ENCODE results near the gene PIK3AP1.

- TF ChIP-seq CTCF (IDR thresholded peaks at IDR 0.05): no peak
- no peak for TF ChIP-seq POLR2A (IDR thresholded peaks at IDR 0.05)
These were observed 29.3 kb downstream of the PIK3AP1 start for GRCh38 chr10:96690755-96691730.
